GM21723 (cell line): Measurements from ENCODE around the gene PNMA8A.
"Not testable (repeated sequence)": the region's sequence is repeated elsewhere in the genome, so short reads cannot be mapped to it uniquely, and the experiment has no call there.

Source experiments
- ATAC-seq: cut with Tn5 transposase; IDR thresholded peaks from one replicate; pipeline ENCODE4 v1.9.1; 2021; ENCODE audit warnings: mild to moderate bottlenecking, moderate library complexity; ENCODE audit not compliant: unreplicated experiment

The PNMA8A gene

DNA sequence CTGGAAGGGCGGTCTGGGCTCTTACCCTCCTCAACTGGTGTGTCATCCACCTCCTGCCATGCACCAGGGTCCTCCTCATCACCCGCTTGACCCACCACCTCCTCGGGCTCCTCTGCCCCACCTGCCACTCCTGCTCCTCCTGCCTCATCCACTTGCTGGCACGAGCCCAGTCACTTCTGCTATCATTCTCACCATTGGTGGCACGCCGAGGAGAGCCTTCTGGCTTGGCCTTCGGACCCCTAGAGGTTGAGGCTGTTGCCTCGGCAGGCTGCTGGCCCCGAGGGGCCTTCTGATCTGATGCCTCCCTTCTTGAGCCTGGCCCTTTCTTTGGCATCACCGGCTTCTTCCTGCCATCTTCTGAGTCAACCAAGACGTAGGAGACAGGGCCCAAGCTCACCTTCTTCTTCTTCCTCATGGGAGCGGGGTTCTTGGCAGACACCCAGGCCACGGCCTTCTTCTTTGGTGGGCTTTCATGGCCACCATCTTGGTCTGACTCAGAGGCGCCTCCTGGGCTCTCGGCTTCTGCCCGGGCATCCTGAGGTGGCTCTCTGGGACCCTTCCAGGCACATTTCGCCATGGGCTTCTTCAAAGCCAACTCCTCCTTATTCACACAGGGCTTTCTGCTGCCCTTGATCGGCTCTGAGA lies 1.7 kb downstream of the PNMA8A start:
- ATAC-seq = no peak

DNA sequence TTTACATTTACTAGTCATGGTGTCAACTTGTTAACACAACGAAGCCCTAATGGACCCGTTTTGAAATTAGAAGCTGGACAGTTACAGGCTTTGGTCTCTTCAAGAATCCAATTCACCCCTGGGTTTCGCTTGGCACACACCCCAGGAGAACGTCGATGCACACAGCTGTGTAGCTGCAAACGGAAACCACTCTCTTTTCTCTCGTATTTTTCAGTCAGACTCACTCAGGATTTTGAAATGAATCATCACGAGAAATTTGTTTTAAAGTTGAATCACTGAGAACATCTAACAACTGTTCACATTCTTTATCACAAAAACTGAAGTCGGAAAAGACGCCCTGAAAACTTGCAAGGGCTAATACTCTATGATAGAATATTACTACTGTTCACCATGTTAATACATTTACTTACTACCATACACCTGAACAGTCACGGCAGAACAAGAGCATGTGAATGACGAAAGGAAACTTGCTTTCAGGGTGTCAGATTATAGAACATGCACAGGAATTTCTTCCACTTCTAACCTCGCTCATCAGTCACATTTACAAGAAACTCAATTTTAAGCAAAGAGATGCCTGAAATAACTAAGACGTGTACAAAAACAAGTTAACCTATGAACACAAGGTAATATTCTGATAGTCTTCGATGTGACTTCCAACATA lies 4.7 kb downstream of the PNMA8A start:
- ATAC-seq = peak; percentile 76

DNA sequence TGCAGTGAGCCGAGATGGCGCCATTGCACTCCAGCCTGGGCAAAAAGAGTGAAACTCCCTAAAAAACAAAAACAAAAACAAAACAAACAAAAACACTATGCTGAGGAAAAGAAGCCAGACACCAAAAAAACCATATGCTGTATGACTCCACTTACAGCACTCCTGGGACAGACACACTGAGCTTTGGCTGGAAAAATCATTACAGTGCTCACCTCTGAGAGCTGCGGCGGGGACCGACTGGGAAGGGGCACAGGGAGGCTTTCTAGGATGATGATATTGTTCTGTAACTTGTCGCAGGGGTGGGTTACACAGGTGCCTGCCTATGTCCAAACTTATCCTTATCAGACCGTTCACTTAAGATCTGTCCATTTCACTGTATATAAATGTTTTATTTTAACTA lies 7.8 kb downstream of the PNMA8A start:
- ATAC-seq = no peak

DNA sequence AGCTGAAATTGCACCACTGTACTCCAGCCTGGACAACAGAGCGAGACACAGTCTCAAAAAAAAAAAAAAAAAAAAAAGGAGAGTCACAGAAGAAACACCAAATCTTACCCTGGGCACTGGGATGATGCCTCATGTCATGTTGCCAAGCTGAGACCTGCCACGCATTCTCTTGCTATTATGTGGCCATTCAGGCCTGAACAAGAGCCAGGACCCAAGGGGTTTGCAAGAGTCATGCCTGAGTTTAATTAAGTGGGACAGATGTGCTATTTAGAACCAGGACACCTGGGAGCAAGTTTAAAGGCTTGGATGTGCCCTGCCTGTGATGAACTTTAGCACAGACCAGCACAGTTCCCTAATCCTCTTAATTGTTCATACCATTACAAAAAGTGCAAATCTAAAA lies 9.8 kb downstream of the PNMA8A start:
- no peak for ATAC-seq

DNA sequence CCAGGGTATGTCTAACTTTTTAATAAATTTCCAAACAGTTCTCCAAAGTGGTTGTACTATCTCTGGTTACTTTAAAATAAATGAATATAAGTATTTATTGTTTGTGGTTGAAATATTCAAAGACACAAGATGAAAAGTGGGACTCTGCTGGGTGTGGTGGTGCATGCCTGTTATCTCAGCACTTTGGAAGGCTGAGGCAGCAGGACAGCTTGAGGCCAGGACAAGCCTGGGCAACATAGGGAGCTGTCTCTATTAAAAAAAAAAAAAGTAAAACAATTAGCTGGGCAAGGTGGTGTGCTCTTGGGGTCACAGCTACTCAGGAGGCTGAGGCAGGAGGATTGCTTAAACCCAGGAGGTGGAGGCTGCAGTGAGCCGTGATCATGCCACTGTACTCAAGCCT lies 10.4 kb downstream of the PNMA8A start:
- no peak for ATAC-seq

DNA sequence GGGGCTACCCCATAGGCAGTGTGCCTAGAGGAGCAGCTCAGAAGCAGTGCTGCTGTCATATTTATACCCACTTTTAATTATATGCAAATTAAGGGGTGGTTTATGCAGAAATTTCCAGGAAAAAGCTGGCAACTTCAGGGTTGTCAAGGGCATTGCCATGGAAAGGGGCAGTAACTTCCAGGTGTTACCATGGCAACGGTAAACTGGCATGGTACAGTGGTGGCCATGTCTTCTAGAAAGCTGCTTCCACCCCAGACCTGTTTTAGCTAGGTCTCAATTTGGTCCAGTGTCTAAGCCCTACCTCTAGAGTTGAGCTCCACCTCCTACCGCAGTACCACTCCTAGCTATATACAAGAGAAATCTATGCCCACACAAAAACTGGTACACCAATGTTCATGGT lies 11.3 kb downstream of the PNMA8A start:
- no peak for ATAC-seq

DNA sequence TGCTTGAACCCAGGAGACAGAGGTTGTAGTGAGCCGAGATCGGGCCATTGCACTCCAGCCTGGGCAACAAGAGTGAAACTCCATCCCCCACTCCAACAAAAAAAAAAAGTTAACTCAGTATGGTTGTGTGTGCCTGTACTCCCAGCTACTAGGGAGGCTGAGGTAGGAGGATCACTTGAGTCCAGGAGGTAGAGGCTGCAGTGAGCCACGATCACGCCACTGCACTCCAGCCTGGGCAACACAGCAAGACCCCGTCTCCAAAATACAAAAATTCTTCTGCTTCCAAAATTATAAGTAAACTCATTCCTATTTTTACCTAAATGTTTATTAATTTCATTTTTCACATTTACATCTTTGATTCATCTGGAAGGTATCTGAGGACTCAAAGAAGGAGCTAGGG lies 14.4 kb downstream of the PNMA8A start:
- no peak for ATAC-seq

DNA sequence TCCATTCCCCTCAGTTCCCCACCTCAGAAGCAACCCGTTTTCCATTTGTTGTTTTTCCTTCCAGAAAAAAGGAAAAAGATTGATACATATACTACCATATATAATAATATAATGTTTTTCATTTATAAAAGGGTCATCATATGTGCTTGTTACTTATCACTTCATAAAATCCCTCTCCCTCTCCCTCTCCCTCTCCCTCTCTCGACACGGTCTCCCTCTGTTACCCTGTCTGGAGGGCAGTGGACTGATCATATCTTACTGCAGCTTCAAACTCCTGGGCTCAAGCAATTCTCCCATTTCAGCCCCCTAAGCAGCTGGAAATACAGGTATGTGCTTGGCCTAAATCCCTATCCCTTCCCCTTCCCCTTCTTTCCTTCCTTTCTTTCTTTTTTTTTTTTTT lies 17.1 kb downstream of the PNMA8A start:
- ATAC-seq = no peak

DNA sequence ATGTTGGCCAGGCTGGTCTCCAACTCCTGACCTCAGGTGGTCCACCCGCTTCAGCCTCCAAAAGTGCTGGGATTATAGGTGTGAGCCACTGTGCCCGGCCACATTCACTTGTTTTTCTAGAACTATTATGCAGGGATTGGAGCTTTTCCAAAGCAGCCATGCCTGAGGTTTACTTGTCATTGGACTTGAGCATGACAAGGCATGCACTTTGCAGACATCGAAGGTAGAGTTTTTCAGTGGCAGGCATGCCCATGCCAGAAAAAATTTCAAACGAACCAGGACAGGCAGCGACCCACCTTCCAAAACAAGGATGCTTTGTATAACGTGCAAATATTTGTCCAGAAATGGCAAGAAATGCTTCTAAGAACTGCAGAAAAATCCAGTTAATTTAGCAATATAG lies 17.7 kb downstream of the PNMA8A start:
- no peak for ATAC-seq

DNA sequence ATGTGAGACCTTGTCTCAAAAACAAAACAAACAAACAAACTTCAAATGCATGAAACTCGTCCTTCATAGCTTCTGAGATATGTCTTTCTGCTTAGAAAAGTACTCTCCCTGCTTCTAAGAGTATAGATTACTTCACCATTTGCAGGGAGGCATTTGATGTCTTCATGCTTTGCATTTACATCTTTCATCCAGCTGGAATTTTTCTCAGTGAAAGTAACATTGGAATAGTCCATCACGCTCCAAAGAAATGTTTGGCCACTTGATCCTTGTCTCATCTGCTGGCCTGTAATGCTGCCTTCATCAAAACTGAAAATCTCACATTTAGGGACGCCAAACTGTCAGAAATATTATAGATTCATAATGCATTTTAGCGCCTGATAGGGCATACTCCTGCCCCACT lies 19.2 kb downstream of the PNMA8A start:
- ATAC-seq = no peak

DNA sequence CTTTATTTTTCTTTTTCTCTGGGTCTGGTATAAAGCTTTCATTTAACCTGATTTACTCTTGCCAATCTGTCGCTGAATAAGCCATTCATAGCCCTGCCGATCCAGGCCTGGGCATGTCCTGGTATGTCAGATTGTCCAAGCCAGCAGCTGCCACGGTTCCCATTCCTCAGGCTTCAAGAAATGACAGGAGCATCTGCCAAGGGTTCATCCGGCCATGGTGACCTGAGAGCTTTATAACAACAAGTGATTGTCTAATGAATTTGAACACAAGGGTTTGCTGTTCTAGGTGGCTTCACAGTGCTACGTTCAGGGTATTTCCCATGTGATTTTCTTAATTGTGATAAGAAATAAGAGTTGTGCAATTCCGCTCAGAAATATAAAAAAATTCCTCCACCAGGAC lies 20.0 kb downstream of the PNMA8A start:
- ATAC-seq = no peak

DNA sequence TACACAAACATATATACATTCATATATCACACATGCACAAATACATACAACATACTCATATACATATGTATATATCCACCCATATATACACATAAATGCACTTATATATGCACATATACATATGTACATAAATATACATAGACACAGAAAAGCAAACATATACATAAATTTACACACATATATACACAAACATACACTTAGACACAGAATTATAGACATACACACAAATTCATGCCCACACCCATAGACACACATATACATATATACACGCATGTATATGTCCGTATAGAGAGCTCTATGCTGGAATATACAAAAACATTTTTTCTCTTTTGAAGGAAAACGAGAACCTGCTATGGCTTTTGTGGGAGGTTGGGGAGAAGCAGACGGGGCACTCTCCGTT lies 20.6 kb downstream of the PNMA8A start:
- no peak for ATAC-seq

DNA sequence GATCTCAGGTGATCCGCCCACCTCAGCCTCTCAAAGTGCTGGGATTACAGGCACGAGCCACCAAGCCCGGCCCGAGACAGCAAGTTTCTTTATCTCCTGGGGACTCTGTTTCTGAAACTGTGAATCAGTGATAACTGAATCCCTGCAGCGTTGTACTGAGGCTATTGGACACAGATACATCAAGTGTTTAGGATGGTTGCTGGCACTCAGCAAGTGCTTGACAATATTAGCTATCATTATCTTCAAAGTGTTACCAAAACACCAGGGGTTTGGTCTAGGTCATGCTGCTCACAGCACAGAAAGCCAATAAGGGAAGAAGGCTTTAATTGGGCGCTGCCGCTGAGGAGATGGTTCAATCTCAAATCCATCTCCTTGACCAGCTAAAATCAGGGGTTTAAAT lies 22.1 kb downstream of the PNMA8A start:
- ATAC-seq = no peak

DNA sequence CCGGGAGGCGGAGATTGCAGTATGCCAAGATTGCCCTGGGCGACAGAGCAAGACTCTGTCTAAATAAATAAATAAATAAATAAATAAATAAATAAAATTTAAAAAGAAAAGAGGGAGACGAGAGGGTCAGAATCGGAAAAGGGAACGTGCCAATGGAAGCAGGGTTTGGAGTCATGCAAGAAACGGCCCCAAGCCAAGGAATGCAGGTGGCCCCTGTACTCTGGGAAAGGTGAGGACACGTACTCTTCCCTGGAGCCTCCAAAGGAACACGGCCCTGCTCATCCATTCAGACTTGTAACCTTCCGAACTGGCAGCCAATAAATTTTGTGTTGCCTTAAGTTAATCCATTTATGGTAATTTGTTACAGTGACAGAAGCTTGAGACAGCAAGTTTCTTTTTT lies 22.8 kb downstream of the PNMA8A start:
- ATAC-seq = no peak

DNA sequence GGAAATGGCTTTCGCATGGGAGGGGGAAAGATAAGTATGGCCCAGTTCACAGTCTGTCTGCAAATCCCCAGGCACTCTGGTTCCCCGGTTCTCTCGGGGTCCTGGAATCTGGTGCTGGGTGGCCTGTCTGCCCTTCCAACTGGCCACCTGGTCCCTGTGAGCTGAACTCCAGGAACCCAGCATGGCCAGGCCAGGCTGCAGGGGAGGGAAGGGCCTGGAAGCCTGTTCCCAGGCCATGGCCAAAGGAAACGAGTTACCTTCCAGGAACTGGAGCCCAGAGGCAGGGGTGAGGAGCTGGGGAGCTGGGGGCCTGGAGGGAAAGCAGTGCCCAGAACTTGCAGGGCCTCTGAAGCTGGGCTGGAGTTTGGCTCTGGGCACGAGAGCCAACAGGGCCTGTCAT lies 23.5 kb downstream of the PNMA8A start:
- ATAC-seq = no peak

DNA sequence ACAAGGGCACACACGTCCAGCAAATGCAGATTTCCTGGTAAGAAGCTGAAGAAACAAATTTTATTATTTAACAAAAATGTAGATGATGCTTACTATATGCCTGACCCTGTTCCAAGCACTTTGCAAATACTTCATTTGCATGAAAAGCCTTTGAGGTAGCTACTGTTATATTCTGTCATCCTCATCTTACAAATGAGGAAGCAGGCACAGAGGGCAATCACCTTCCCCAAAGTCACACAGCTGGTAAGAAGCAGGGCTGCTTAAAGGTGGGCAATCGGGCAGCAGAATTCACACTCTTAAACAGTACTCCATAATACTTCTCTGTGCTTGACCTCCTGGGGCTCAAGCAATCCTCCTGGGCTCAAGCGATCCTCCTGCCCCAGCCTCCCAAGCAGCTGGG lies 24.4 kb downstream of the PNMA8A start:
- no peak for ATAC-seq

DNA sequence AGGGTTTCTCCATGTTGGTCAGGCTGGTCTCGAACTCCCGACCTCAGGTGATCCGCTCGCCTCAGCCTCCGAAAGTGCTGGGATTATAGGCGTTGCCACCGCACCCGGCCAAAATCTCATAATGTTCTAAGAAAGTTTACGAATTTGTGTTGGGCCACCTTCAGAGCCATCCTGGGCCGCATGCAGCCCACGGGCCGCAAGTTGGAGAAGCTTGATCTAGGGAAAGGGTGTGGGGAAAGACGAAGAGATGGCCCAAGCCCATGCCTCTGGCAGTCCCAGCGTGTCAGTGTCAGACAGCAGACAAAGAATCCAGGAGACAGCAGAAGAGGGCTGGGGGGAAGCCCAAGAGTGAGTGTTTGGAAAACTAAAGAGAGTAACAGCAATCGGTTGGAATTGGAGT lies 25.3 kb downstream of the PNMA8A start:
- no peak for ATAC-seq

DNA sequence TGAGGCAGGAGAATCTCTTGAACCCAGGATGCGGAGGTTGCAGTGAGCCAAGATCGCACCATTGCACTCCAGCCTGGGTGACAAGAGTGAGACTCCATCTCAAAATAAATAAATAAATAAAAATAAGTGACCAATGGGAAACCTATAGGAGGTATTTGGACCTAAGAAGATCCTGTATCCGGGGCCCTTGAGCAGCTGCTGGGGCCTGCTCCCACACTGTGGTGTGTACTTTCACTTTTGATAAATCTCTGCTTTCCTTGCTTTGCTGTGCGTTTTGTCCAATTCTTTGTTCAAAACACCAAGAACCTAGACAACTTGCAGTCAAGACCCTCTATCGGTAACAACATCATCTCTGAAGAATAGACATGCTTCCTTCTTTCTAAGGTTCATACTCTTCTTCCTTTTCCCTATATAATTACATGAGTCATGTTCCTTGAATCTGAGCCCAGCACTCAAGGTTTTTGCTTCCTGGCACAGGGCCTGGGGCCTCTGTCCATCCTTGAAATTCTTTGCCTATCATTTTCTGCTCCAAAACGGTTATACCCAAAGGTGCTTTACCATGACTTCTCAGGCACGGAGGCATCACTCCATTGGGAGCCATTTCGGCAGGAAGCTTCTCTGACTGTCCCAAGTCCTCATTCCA lies 28.4 kb downstream of the PNMA8A start:
- ATAC-seq = no peak

DNA sequence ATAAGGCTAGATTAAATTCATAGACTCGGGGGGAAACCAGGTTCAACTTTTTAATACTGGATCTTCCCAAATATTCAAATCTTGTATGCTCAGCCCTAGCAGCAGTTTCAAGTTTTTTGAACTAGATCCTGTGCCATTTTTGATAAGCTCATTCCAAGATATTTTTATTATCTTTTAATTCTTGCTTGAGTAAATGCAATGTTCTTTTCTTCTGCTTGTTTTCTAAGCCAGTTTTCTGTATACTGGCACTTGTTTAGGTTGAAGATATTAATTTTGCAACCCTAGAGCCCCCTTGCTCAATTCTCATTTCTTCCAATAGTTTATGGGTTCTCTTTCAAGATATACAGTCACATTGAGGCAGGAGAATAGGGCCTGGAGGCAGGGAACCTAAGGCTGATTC lies 29.5 kb downstream of the PNMA8A start:
- no peak for ATAC-seq

DNA sequence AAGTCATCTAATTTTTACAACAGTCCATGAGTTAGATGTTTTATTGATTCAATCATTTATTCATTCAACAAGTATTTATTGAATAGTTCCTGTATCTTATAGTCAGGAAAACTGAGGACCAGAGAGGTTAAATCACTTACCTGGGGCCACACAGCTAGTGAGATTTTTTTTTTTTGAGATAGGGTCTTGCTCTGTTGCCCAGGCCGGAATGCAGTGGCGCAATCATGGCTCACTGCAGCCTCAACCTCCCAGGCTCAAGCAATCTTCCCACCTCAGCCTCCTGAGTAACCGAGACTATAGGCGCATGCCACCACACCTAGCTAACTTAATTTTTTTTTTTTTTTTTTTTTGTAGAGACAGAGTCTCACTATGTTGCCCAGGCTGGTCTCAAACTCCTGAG lies 35.7 kb downstream of the PNMA8A start:
- not testable (repeated sequence) for ATAC-seq

DNA sequence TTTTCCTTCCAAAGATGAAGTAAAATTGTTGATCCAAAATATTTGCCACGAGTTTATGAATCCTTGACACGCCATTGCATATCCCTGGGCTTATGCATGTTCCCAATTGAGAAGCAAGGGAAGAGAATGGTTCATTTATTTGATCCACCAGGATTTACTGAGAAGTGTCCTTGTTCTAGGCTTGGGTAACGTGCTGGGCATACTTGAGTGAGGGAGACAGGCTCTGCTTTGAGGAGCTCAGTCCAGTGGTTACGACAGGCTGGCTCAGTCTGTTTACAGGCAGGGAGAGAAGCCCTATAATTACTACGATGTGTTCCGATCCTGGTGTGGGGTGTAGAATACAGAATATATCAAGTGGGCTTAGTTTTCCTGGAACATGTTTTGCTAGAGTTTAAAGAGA lies 36.4 kb downstream of the PNMA8A start:
- no peak for ATAC-seq

DNA sequence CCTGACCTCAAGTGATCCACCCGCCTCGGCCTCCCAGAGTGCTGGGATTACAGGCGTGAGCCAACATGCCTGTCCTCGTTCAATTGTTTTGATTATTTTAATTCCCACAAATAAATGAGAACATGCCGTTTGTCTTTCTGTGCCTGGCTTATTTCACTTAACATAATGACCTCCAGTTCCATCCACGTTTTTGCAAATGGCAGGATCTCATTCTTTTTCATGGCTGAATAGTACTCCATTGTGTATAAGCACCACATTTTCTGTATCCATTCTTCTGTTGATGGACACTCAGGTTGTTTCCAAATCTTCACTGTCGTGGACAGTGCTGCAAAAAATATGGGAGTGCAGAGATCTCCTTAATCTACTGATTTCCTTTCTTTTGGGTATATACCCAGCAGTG lies 37.9 kb downstream of the PNMA8A start:
- not testable (repeated sequence) for ATAC-seq

DNA sequence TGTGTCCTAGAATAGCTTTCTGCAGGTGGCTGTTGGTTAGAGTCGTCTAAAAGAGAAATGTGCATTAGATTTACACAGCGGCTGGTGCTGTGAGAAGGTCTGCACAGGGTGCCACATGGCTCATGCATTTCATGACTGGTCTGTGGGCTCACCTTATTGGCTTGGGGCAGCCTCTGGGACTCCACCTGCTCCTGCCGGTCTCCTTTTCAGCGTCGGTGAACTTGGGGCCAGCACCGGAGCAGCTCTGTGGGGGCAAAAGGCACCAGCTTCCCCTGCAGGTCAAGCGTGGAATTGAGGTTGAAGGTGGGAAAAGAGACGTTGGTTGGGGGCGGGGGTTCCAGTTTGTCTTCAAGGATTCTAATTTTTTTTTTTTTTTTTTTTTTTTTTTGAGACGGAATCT lies 39.5 kb downstream of the PNMA8A start:
- ATAC-seq = no peak
